GM18907 (cell line): ENCODE measurements around the gene ZSCAN5B.
"Not testable (repeated sequence)": the region's sequence is repeated elsewhere in the genome, so short reads cannot be mapped to it uniquely, and the experiment has no call there.

Experiments used
- ATAC-seq: cut with Tn5 transposase; IDR thresholded peaks from one replicate; pipeline ENCODE4 v1.9.1; 2021; ENCODE audit warnings: mild to moderate bottlenecking, moderate library complexity; ENCODE audit not compliant: unreplicated experiment

The ZSCAN5B gene

GRCh38 chr19:56197646-56198045 lies at the start of gene ZSCAN5B:
ZSCAN5B (minus strand) TSS chr19:56197783; CDS start chr19:56193052, 4,731 bp downstream.
- ATAC-seq, result not testable (repeated sequence)

- ATAC-seq, result not testable (repeated sequence)
Measured at GRCh38 chr19:56245764-56246163, 48.2 kb upstream of the ZSCAN5B start.

GRCh38 chr19:56245121-56245740 lies 47.6 kb upstream of the ZSCAN5B start:
- no peak for ATAC-seq

- no peak for ATAC-seq
Measured at GRCh38 chr19:56223481-56223880, 25.9 kb upstream of the ZSCAN5B start.

- no peak for ATAC-seq
Measured at GRCh38 chr19:56222901-56223300, 25.3 kb upstream of the ZSCAN5B start.

- no peak for ATAC-seq
Measured at GRCh38 chr19:56221851-56222250, 24.3 kb upstream of the ZSCAN5B start.

GRCh38 chr19:56221442-56221841 lies 23.9 kb upstream of the ZSCAN5B start:
- ATAC-seq, result not testable (repeated sequence)

- no peak for ATAC-seq
Measured at GRCh38 chr19:56218961-56219360, 21.4 kb upstream of the ZSCAN5B start.

- ATAC-seq, result no peak
Measured at GRCh38 chr19:56217039-56217949, 19.7 kb upstream of the ZSCAN5B start.

GRCh38 chr19:56211718-56212117 lies 14.1 kb upstream of the ZSCAN5B start:
- ATAC-seq, result no peak

- not testable (repeated sequence) for ATAC-seq
Measured at GRCh38 chr19:56210036-56210435, 12.5 kb upstream of the ZSCAN5B start.

- no peak for ATAC-seq
Measured at GRCh38 chr19:56209091-56209490, 11.5 kb upstream of the ZSCAN5B start.

GRCh38 chr19:56207581-56207980 lies 10.0 kb upstream of the ZSCAN5B start:
- ATAC-seq, result not testable (repeated sequence)

- no peak for ATAC-seq
Measured at GRCh38 chr19:56201973-56202372, 4.4 kb upstream of the ZSCAN5B start, which contains the start of gene ZSCAN5C. ZSCAN5C (plus strand) TSS chr19:56202273; CDS start chr19:56205914, 3,641 bp downstream.

GRCh38 chr19:56199687-56200086 lies 2.1 kb upstream of the ZSCAN5B start:
- ATAC-seq, result no peak

GRCh38 chr19:56193981-56194640 lies 3.5 kb downstream of the ZSCAN5B start:
- no peak for ATAC-seq

- no peak for ATAC-seq
Measured at GRCh38 chr19:56191711-56192110, 5.9 kb downstream of the ZSCAN5B start.

GRCh38 chr19:56191115-56191514 lies 6.5 kb downstream of the ZSCAN5B start:
- ATAC-seq, result no peak

- no peak for ATAC-seq
Measured at GRCh38 chr19:56189785-56190184, 7.8 kb downstream of the ZSCAN5B start.

GRCh38 chr19:56177564-56178243 lies 19.9 kb downstream of the ZSCAN5B start:
- ATAC-seq, result no peak

- ATAC-seq, result no peak
Measured at GRCh38 chr19:56176881-56177280, 20.7 kb downstream of the ZSCAN5B start.
